Vagina (tissue), 2 donors: ENCODE data around the gene RUSC2.

Source experiments
- POLR2A ChIP-seq, 2 donors: fragments of 450-650 bp; IDR thresholded peaks; one replicate each; pipeline ENCODE4 v1.6.1; 2017; ENCODE audit warnings: antibody characterized with exemption in 2 of 2, mild to moderate bottlenecking in 2 of 2, moderate library complexity in 2 of 2
- TF ChIP-seq, protein P1 (sequence below), 3 experiments: fragments of 450-650 bp in 2 of 3; fragments of 200-600 bp in 1 of 3; sonication (generic) in 1 of 3; IDR thresholded peaks; one replicate each; pipeline ENCODE4 v1.5.1; 2017 to 2019; ENCODE audit warnings: antibody characterized with exemption in 3 of 3, mild to moderate bottlenecking in 2 of 3, moderate library complexity in 2 of 3

DNA sequence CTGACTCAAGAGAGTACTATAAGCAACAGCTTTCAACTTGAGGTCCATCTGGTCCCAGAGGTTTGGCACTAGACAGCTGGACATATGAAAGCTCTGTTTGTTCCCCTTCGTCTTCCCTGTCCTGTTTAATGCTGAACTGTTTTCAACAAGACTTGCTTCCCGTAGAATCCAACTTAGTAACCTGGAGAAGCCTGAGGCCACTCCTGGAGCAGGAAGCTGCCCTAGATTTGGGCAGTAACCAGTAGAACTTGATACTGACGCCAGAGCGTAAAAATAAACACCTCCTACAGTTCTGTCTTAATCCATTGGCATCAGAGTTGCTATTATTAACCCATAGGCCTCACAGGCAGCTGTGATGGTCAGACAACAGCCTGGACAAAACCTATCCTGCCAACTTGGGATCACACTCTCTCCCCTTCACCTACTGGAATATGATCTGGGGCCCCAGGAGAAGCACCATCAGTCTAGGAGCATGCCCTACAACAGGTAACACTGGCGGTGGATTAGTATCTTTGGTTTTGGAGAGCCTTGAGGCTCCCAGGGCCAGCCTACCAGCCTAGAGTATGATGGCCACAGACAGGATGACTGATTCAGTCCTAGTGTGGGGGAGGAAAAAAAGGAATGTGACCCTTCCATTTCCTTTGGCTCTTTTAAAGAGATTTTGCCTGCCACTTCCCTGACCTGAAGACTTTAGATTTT is 29.2 kb downstream of the RUSC2 start:
- TF ChIP-seq, protein P1, sequence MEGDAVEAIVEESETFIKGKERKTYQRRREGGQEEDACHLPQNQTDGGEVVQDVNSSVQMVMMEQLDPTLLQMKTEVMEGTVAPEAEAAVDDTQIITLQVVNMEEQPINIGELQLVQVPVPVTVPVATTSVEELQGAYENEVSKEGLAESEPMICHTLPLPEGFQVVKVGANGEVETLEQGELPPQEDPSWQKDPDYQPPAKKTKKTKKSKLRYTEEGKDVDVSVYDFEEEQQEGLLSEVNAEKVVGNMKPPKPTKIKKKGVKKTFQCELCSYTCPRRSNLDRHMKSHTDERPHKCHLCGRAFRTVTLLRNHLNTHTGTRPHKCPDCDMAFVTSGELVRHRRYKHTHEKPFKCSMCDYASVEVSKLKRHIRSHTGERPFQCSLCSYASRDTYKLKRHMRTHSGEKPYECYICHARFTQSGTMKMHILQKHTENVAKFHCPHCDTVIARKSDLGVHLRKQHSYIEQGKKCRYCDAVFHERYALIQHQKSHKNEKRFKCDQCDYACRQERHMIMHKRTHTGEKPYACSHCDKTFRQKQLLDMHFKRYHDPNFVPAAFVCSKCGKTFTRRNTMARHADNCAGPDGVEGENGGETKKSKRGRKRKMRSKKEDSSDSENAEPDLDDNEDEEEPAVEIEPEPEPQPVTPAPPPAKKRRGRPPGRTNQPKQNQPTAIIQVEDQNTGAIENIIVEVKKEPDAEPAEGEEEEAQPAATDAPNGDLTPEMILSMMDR (IDR thresholded peaks at IDR 0.05), result no peak
- TF ChIP-seq POLR2A (IDR thresholded peaks at IDR 0.05), result no peak
